ENCODE results near the gene IFT172. TPM values are rescaled to one million over a fixed set of nuclear protein-coding genes. Genes with fewer than 3 reads are reported as not detected.

The IFT172 gene
- total RNA-seq, 2 donors from 2014 or later, result 32.6 to 42.8 TPM

GRCh38 chr2:27422958-27423357, 66.6 kb downstream of the IFT172 start:
- 96% methylated on average over 3 of the region's 3 CpGs for WGBS
- intact Hi-C loops (cut with DNase I), result no loop called here
- no peaks in the 10 kb centered on the region for H3K9me3 ChIP-seq
- no peak for DNase-seq (ENCODE audit: low spot score)
- H3K27ac ChIP-seq, result no peak overlapping the region
- H3K36me3 ChIP-seq, result no peaks in the 10 kb centered on the region
- H3K27me3 ChIP-seq (replicated peaks; ENCODE audit: insufficient read depth), result no peaks in the 10 kb centered on the region
- no peak overlapping the region for H3K4me3 ChIP-seq
- H3K4me1 ChIP-seq (replicated peaks), result no peaks in the 10 kb centered on the region
- TF ChIP-seq CTCF (IDR thresholded peaks at IDR 0.05), result no peak

GRCh38 chr2:27421660-27422250, 67.8 kb downstream of the IFT172 start:
- Histone ChIP-seq H3K27ac (no peak overlapping the region), H3K4me3 (no peak overlapping the region), H3K36me3 (no peaks in the 10 kb centered on the region), H3K9me3 (no peaks in the 10 kb centered on the region), H3K27me3 (replicated peaks; ENCODE audit: insufficient read depth) (no peaks in the 10 kb centered on the region), H3K4me1 (replicated peaks) (no peaks in the 10 kb centered on the region)
- WGBS, result 58% methylated on average over 4 of the region's 4 CpGs
- DNase-seq (ENCODE audit: low spot score), result no peak
- intact Hi-C loops (cut with DNase I), result no loop called here
- TF ChIP-seq CTCF (IDR thresholded peaks at IDR 0.05) (no peak), POLR2AphosphoS5 (IDR thresholded peaks at IDR 0.05) (no peak), POLR2A (IDR thresholded peaks at IDR 0.05) (no peak)

GRCh38 chr2:27420996-27421395, 68.5 kb downstream of the IFT172 start:
- Histone ChIP-seq H3K4me3 (no peak overlapping the region), H3K36me3 (no peaks in the 10 kb centered on the region), H3K27ac (no peak overlapping the region), H3K27me3 (replicated peaks; ENCODE audit: insufficient read depth) (no peaks in the 10 kb centered on the region), H3K4me1 (replicated peaks) (no peaks in the 10 kb centered on the region), H3K9me3 (no peaks in the 10 kb centered on the region)
- intact Hi-C loops (cut with DNase I), result no loop called here
- DNase-seq (ENCODE audit: low spot score), result no peak
- TF ChIP-seq POLR2AphosphoS5 (IDR thresholded peaks at IDR 0.05), result no peak
- TF ChIP-seq CTCF (IDR thresholded peaks at IDR 0.05), result no peak
- no peak for TF ChIP-seq POLR2A (IDR thresholded peaks at IDR 0.05)

- WGBS, result 96% methylated on average over 6 of the region's 6 CpGs
- Histone ChIP-seq H3K36me3 (no peaks in the 10 kb centered on the region), H3K27ac (no peak overlapping the region), H3K27me3 (replicated peaks; ENCODE audit: insufficient read depth) (no peaks in the 10 kb centered on the region), H3K4me3 (no peak overlapping the region), H3K4me1 (replicated peaks) (no peaks in the 10 kb centered on the region), H3K9me3 (no peaks in the 10 kb centered on the region)
- no peak for TF ChIP-seq POLR2AphosphoS5 (IDR thresholded peaks at IDR 0.05)
- no peak for TF ChIP-seq CTCF (IDR thresholded peaks at IDR 0.05)
- TF ChIP-seq POLR2A (IDR thresholded peaks at IDR 0.05), result no peak
- intact Hi-C loops (cut with DNase I), result no loop called here
- no peak for DNase-seq (ENCODE audit: low spot score)
These were observed 73.4 kb downstream of the IFT172 start for GRCh38 chr2:27416151-27416550.

- Histone ChIP-seq H3K27ac (no peak overlapping the region), H3K4me3 (no peak overlapping the region), H3K27me3 (replicated peaks; ENCODE audit: insufficient read depth) (no peaks in the 10 kb centered on the region), H3K9me3 (no peaks in the 10 kb centered on the region), H3K36me3 (no peaks in the 10 kb centered on the region), H3K4me1 (replicated peaks) (no peaks in the 10 kb centered on the region)
- WGBS, result 80% methylated on average over 9 of the region's 9 CpGs
- TF ChIP-seq POLR2A (IDR thresholded peaks at IDR 0.05), result no peak
- intact Hi-C loops (cut with DNase I), result no loop called here
- DNase-seq (ENCODE audit: low spot score), result no peak
These were observed 77.0 kb downstream of the IFT172 start for GRCh38 chr2:27412419-27413152.
